Mesendoderm (in vitro differentiated cells): ENCODE data around the gene KLHL40.

Experiments
- DNase-seq: peaks from one replicate; pipeline ENCODE4 v3.0.0; 2013
- H2AK5ac ChIP-seq: 2 replicates; pipeline ENCODE4 v1.6.1; 2013; ENCODE audit warnings: low read length, inconsistent platforms
- H2BK120ac ChIP-seq: 2 replicates; pipeline ENCODE4 v1.6.1; 2013; ENCODE audit warnings: low read depth, mild to moderate bottlenecking, low read length, moderate library complexity, mixed read lengths
- H2BK15ac ChIP-seq: replicated peaks from 2 replicates; pipeline ENCODE4 v1.6.1; 2013; ENCODE audit warnings: low read depth, mild to moderate bottlenecking, moderate library complexity
- H2BK5ac ChIP-seq: 2 replicates; pipeline ENCODE4 v1.6.1; 2013; ENCODE audit warnings: low read length, inconsistent platforms
- H3K18ac ChIP-seq: 2 replicates; pipeline ENCODE4 v1.6.1; 2013; ENCODE audit warnings: mild to moderate bottlenecking, low read length, mixed read lengths
- H3K23ac ChIP-seq: one replicate; pipeline ENCODE4 v1.6.1; 2013; ENCODE audit warnings: low read length
- H3K27ac ChIP-seq: 2 replicates; pipeline ENCODE4 v1.5.1; 2013; ENCODE audit warnings: low read depth, mild to moderate bottlenecking, inconsistent platforms, low read length, moderate library complexity
- H3K27me3 ChIP-seq: 2 replicates; pipeline ENCODE4 v1.6.1; 2013; ENCODE audit warnings: low read length, control low read depth, mild to moderate bottlenecking, inconsistent platforms; ENCODE audit not compliant: insufficient read depth, poor library complexity
- H3K36me3 ChIP-seq: 2 replicates; pipeline ENCODE4 v1.6.1; 2013; ENCODE audit warnings: low read length, inconsistent platforms; ENCODE audit not compliant: control insufficient read depth, insufficient read depth
- H3K4ac ChIP-seq: one replicate; pipeline ENCODE4 v1.6.1; 2013; ENCODE audit warnings: low read depth, mild to moderate bottlenecking, low read length, moderate library complexity
- H3K4me1 ChIP-seq: 2 replicates; pipeline ENCODE4 v1.6.1; 2013; ENCODE audit warnings: low read depth, low read length, inconsistent platforms; ENCODE audit not compliant: control insufficient read depth
- H3K4me2 ChIP-seq: 2 replicates; pipeline ENCODE4 v1.6.1; 2013; ENCODE audit warnings: low read length
- H3K4me3 ChIP-seq: 2 replicates; pipeline ENCODE4 v1.5.1; 2013; ENCODE audit warnings: mild to moderate bottlenecking, low read length
- H3K56ac ChIP-seq: one replicate; pipeline ENCODE4 v1.6.1; 2013; ENCODE audit warnings: low read length
- H3K79me1 ChIP-seq: 2 replicates; pipeline ENCODE4 v1.6.1; 2013; ENCODE audit warnings: low read length, inconsistent platforms
- H3K79me2 ChIP-seq: 2 replicates; pipeline ENCODE4 v1.6.1; 2013; ENCODE audit warnings: mild to moderate bottlenecking, low read length; ENCODE audit not compliant: control insufficient read depth, insufficient read depth
- H3K9ac ChIP-seq: 2 replicates; pipeline ENCODE4 v1.6.1; 2013; ENCODE audit warnings: low read length, inconsistent platforms
- H4K5ac ChIP-seq: one replicate; pipeline ENCODE4 v1.6.1; 2013; ENCODE audit warnings: low read length
- H4K8ac ChIP-seq: one replicate; pipeline ENCODE4 v1.6.1; 2013; ENCODE audit warnings: low read depth, mild to moderate bottlenecking, control low read depth, low read length, moderate library complexity
- WGBS: extraction: QIAGEN DNeasy Blood & Tissue Kit; methylation state at CpG from one replicate; pipeline ENCODE4 v1.1.7; 2013; ENCODE audit warnings: low lambda C conversion rate, missing lambda C conversion rate; ENCODE audit not compliant: insufficient coverage; ENCODE audit errors: extremely low coverage; 5-methylcytosine and 5-hydroxymethylcytosine counted together

Gene KLHL40

GRCh38 chr3:42670051-42670576, 15.2 kb upstream of the KLHL40 start:
- Histone ChIP-seq H3K23ac (no peak overlapping the region), H3K56ac (no peak overlapping the region), H3K27me3 (no peaks in the 10 kb centered on the region), H3K9ac (no peak overlapping the region), H3K18ac (no peak overlapping the region), H3K79me1 (no peaks in the 10 kb centered on the region), H3K4me3 (no peak overlapping the region), H3K79me2 (no peaks in the 10 kb centered on the region), H2BK5ac (no peak overlapping the region), H4K5ac (no peak overlapping the region), H4K8ac (no peak overlapping the region), H2AK5ac (no peak overlapping the region), H3K4me1 (no peaks in the 10 kb centered on the region), H3K27ac (no peak overlapping the region), H3K36me3 (no peaks in the 10 kb centered on the region), H2BK120ac (no peak overlapping the region), H3K4me2 (no peak overlapping the region), H3K4ac (no peak overlapping the region), H2BK15ac (no peak overlapping the region)
- DNase-seq: no peak
- no CpG with 5 or more reads among the region's 7 CpGs for WGBS

GRCh38 chr3:42670670-42671069, 14.7 kb upstream of the KLHL40 start:
- Histone ChIP-seq H3K27me3 (no peaks in the 10 kb centered on the region), H3K23ac (no peak overlapping the region), H3K4ac (no peak overlapping the region), H2BK5ac (no peak overlapping the region), H3K4me3 (no peak overlapping the region), H3K56ac (no peak overlapping the region), H3K9ac (no peak overlapping the region), H3K4me2 (no peak overlapping the region), H3K79me1 (no peaks in the 10 kb centered on the region), H2AK5ac (no peak overlapping the region), H2BK15ac (no peak overlapping the region), H2BK120ac (no peak overlapping the region), H3K18ac (no peak overlapping the region), H3K36me3 (no peaks in the 10 kb centered on the region), H4K8ac (no peak overlapping the region), H3K4me1 (no peaks in the 10 kb centered on the region), H4K5ac (no peak overlapping the region), H3K79me2 (no peaks in the 10 kb centered on the region), H3K27ac (no peak overlapping the region)
- no peak for DNase-seq
- no CpG with 5 or more reads among the region's 1 CpG for WGBS

GRCh38 chr3:42672515-42672914, 12.8 kb upstream of the KLHL40 start:
- H3K27me3 ChIP-seq: no peaks in the 10 kb centered on the region
- no peak overlapping the region for H3K4me2 ChIP-seq
- no peak overlapping the region for H4K5ac ChIP-seq
- no peaks in the 10 kb centered on the region for H3K79me2 ChIP-seq
- H4K8ac ChIP-seq: no peak overlapping the region
- no peak overlapping the region for H2BK120ac ChIP-seq
- H3K4me3 ChIP-seq: no peak overlapping the region
- H3K56ac ChIP-seq: no peak overlapping the region
- no peak overlapping the region for H2BK5ac ChIP-seq
- no peaks in the 10 kb centered on the region for H3K4me1 ChIP-seq
- no peaks in the 10 kb centered on the region for H3K79me1 ChIP-seq
- H3K9ac ChIP-seq: no peak overlapping the region
- no CpG with 5 or more reads among the region's 1 CpG for WGBS
- H3K4ac ChIP-seq: no peak overlapping the region
- no peak overlapping the region for H2BK15ac ChIP-seq
- no peak overlapping the region for H3K23ac ChIP-seq
- H3K27ac ChIP-seq: no peak overlapping the region
- DNase-seq: no peak
- H3K18ac ChIP-seq: no peak overlapping the region
- no peaks in the 10 kb centered on the region for H3K36me3 ChIP-seq
- no peak overlapping the region for H2AK5ac ChIP-seq

GRCh38 chr3:42673082-42673481, 12.3 kb upstream of the KLHL40 start:
- no peaks in the 10 kb centered on the region for H3K36me3 ChIP-seq
- H2BK15ac ChIP-seq: no peak overlapping the region
- H3K23ac ChIP-seq: no peak overlapping the region
- no peak overlapping the region for H2BK120ac ChIP-seq
- no peak for DNase-seq
- H3K4me2 ChIP-seq: no peak overlapping the region
- no peak overlapping the region for H4K8ac ChIP-seq
- no peak overlapping the region for H3K27ac ChIP-seq
- no peak overlapping the region for H3K4ac ChIP-seq
- no peaks in the 10 kb centered on the region for H3K79me2 ChIP-seq
- H3K27me3 ChIP-seq: no peaks in the 10 kb centered on the region
- no peak overlapping the region for H3K9ac ChIP-seq
- H3K18ac ChIP-seq: no peak overlapping the region
- H2AK5ac ChIP-seq: no peak overlapping the region
- H2BK5ac ChIP-seq: no peak overlapping the region
- no peak overlapping the region for H3K56ac ChIP-seq
- H3K79me1 ChIP-seq: no peaks in the 10 kb centered on the region
- no peak overlapping the region for H4K5ac ChIP-seq
- no peaks in the 10 kb centered on the region for H3K4me1 ChIP-seq
- no peak overlapping the region for H3K4me3 ChIP-seq

GRCh38 chr3:42674146-42674545, 11.2 kb upstream of the KLHL40 start:
- H3K4me1 ChIP-seq: no peaks in the 10 kb centered on the region
- H2BK15ac ChIP-seq: no peak overlapping the region
- H2BK120ac ChIP-seq: no peak overlapping the region
- no peak overlapping the region for H3K4me2 ChIP-seq
- H2BK5ac ChIP-seq: no peak overlapping the region
- no peak overlapping the region for H4K5ac ChIP-seq
- H3K79me2 ChIP-seq: no peaks in the 10 kb centered on the region
- H3K79me1 ChIP-seq: no peaks in the 10 kb centered on the region
- H3K56ac ChIP-seq: no peak overlapping the region
- H3K27me3 ChIP-seq: no peaks in the 10 kb centered on the region
- H3K23ac ChIP-seq: no peak overlapping the region
- H3K36me3 ChIP-seq: no peaks in the 10 kb centered on the region
- no peak overlapping the region for H3K9ac ChIP-seq
- WGBS: no CpG with 5 or more reads among the region's 3 CpGs
- no peak overlapping the region for H4K8ac ChIP-seq
- no peak overlapping the region for H3K4ac ChIP-seq
- DNase-seq: no peak
- H3K4me3 ChIP-seq: no peak overlapping the region
- H3K18ac ChIP-seq: no peak overlapping the region
- H2AK5ac ChIP-seq: no peak overlapping the region
- H3K27ac ChIP-seq: no peak overlapping the region

- H3K36me3 ChIP-seq: no peaks in the 10 kb centered on the region
- no peak overlapping the region for H4K8ac ChIP-seq
- H3K4me1 ChIP-seq: no peaks in the 10 kb centered on the region
- no peaks in the 10 kb centered on the region for H3K27me3 ChIP-seq
- no peak overlapping the region for H3K27ac ChIP-seq
- no peak overlapping the region for H3K4ac ChIP-seq
- no peak for DNase-seq
- no peak overlapping the region for H3K9ac ChIP-seq
- H2BK15ac ChIP-seq: no peak overlapping the region
- no peak overlapping the region for H3K23ac ChIP-seq
- no CpG with 5 or more reads among the region's 2 CpGs for WGBS
- H2BK120ac ChIP-seq: no peak overlapping the region
- H3K18ac ChIP-seq: no peak overlapping the region
- no peak overlapping the region for H3K4me3 ChIP-seq
- no peaks in the 10 kb centered on the region for H3K79me2 ChIP-seq
- no peak overlapping the region for H4K5ac ChIP-seq
- no peaks in the 10 kb centered on the region for H3K79me1 ChIP-seq
- no peak overlapping the region for H3K56ac ChIP-seq
- H2AK5ac ChIP-seq: no peak overlapping the region
- H2BK5ac ChIP-seq: no peak overlapping the region
- H3K4me2 ChIP-seq: no peak overlapping the region
Measured at GRCh38 chr3:42675909-42676308, 9.4 kb upstream of the KLHL40 start.
